Effector CD8-positive, alpha-beta T cell (primary cell): ENCODE results near the gene DKKL1.
"Not testable (repeated sequence)": the region's sequence is repeated elsewhere in the genome, so short reads cannot be mapped to it uniquely, and the experiment has no call there.

Experiments
- DNase-seq: peaks from one replicate; lab custom pipeline; 2025; lab: John Stamatoyannopoulos, UW
- total RNA-seq, 4 experiments: gene quantifications; one replicate each; lab custom pipeline; 2026; lab: John Stamatoyannopoulos, UW

The DKKL1 gene
- total RNA-seq: 0 reads per million in 4 experiments

DNA sequence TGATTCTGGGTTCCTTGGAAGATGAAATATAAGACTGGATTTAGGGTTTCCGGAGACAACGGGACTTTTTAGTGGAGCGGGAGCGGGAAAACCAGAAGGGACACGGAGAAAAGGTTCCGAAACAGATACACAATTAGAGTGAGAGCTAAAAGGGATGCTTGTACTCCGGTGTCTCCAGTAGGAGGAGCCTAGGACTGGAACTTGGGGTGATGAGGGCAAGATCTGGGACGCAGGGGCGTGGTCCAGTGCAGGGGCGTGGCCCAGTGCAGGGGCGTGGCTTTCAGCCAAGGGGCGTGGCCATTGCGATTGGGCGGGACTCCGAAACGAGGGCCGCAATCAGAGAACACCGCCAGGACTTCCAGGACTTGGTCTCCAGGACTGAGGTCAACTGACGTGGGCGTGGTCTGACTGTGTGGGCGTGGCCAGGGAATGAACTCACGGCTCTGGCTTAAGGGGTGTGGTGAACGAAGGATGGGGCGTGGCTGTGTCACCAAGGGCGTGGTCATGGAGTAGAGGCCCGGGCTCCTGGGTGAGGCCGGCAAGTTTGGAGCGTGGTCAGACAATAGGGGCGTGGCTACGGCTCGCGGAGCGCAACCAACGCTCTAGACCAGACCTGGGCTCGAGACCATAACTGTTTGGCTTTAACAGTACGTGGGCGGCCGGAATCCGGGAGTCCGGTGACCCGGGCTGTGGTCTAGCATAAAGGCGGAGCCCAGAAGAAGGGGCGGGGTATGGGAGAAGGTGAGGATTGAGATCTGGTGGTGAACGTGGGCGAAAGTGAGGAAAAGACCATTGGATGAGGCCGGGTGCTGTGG, at the start of gene DKKL1:
DKKL1 (plus strand) TSS at position 610 of the 815 bp plus-strand sequence; CDS start at position 732, 122 bp downstream.
- DNase-seq: peak; percentile 51

DNA sequence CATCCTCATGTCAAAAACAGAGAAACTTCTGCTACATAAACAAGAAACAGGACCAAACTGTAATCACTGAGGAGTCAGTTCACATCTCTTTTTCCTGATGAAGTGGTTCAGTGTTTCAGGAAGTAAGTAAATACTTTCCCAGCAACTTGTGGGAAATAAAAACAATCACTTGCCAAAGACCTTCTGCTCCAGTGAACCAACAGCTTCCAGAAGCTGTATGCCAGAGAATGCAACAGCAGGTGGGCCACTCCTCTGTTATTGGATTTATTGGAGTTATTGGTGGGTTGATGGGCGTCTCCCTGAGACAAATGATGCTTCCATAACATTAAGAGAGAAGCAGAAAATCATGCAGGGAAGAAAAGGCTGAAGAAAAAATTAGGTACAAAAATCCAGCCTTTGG, 48.6 kb upstream of the DKKL1 start:
- DNase-seq: no peak

DNA sequence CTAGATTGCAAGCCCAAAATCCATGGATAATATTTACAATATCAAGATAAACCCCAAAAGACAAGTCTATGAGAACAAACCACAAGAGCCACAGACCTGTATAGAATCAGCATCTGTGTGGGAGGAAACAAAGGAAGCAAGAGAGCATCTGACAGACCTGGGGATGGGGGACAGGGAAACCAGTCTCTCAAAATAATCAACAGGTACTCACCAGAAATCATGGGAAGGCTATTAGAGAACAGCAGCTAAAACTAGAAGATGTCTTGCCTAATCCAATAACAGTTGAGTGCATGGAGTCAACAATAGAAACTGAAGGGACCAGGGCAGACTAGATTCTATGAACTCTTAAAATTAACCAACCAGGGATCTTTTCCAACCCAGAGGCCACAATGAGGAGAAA, 47.4 kb upstream of the DKKL1 start:
- no peak for DNase-seq

DNA sequence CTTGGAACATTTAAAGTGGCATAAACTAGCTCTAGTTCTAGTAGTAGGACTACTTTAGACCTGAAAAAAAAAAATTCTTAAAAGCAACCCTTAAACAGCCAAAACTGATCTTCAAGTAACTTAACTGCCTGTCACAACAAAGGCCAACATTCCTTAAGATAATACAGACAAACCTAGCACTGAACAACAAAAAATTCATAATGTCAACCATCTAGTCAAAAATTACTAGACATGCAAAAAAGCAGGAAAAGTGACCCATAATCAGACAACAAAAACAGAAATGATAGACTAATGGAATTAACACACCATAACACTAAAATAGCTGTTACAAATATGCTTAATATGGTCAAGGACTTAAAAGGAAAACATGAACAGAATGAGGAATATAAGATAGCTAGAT, 45.4 kb upstream of the DKKL1 start:
- DNase-seq: no peak

DNA sequence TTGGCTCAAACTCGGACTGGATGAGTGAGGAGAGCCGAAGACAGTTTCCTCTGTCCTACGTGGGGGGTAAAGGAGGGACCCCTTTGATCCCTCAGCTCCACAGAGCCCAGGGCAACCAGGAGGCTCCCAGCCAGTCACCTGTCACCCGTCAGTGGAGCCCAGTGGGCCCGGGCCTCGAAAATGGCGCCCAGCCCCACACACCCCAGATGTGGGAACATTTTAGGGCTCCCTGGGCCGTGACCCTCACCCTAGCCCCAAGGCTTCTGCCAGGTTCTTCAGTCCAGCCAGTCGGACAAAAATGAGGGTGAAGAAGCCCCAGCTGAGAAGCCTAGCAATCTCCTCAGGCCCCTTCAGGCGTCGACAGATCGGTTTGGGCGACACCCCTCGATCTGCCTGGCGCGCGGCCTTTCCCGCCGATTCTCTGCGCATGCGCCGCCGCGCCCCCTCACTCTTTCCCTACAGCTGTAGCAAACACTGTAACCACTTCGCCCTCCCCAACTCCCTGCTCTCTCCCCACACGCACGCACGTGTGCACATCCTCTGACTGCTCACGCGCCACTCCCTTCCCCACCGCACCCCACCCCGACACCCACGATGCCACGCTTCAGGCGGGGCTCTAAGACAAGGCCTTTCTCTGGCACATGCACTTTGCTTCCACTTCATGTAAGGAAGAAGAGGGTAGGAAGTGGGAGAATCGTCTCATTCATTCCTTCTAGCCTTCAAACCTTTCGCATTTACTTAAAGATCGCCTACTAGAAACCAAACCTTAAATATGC, 38.7 kb upstream of the DKKL1 start, which contains the start of gene SLC6A16:
SLC6A16 (minus strand) TSS at position 391 of the 776 bp plus-strand sequence. CDS start 13,844 bp downstream, outside the sequence.
- no peak for DNase-seq

DNA sequence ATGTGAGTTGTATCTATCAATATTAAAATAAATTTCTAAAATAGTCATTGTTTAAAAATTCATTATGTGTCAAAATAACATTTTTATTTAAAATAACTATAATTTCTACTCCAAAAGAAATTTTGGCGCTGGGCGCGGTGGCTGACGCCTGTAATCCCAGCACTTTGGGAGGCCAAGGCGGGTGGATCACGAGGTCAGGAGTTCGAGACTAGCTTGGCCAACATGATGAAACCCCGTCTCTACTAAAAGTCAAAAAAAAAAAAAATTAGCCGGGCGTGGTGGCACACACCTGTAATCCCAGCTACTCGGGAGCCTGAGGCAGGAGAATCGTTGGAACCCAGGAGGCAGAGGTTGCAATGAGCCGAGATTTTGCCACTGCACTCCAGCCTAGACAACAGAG, 37.9 kb upstream of the DKKL1 start:
- not testable (repeated sequence) for DNase-seq

DNA sequence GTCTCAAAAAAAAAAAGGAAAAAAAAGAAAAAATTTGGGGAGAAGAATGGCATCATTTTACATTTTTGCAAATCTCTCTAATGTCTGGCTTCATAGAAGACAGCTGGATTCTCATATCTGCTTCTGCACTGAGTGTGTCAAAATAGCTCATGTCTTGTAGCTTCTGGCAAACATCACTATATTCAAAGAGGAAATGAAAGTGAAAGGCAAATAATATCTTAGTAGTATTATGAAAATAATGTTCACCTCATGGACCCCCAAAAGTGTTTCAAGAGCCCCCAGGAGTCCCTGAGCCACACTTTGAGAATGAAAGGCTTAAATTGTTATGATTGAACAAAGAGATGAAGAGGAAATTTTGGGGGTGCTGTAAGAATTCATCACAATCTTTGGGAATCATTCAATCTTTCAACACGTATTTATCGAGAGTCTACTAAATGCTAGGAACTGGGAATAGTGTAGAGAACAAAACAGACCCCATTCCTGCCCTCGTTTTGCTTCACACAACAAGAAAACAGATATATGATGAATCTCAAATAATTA, 37.4 kb upstream of the DKKL1 start:
- no peak for DNase-seq

DNA sequence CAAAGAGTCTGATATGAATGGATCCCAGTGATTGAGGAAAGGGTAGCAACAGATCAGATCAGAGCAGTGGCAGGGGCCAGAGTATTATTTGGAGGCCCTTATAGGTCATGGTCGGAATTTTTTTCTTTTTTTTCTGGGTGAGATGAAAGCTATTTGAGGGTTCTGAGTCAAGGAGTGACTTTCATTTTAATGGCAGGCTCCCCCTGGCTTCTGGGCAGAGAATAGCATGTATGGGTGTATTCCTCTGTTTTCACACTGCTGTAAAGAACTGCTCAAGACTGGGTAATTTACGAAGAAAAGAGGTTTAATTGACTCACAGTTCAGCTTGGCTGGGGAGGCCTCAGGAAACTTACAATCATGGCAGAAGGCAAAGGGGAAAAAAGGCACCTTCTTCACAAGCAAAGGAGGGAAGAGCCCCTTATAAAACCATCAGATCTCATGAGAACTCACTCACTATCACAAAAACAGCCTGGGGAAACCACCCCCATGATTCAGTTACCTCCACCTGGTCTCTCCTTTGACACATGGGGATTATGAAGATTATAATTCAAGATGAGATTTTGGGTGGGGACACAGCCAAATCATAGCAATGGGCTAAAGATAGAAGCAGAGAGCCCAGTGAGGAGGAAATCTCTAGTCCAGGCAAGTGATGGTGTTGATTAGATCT, 35.7 kb upstream of the DKKL1 start:
- peak; percentile 10 for DNase-seq

DNA sequence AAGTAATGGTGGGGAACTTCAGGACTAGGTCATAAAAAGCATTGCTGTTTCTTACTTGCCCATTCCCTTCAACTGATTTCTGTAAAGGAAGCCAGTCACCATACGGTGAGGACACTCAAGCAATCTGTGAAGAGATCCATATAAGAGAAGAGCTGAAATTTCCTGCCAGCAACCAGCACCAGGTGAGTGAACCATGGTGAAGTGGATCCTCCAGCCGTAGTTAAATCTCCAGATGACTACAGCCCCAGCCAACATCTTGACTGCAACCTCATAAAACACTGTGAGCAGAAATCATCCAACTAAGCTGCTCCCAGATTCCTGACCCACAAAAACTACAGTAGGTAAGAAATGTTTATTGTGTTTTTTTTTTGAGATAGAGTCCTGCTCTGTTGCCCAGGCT, 34.9 kb upstream of the DKKL1 start:
- DNase-seq: no peak

DNA sequence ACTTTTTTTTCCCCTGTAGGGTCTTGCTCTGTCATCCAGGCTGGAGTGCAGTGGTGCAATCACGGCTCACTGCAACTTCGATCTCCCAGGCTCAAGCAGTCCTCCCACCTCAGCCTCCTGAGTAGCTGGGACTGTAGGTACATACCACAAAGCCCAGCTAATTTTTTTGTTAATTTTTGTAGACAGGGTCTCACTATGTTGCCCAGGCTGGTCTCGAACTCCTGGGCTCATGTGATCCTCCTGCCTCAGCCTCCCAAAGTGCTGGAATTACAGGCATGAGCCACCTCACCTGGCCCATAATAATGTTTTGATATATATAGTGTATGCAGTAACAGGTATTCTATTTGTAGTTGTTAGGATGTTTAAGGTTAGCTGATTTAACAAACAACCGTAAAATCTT, 32.5 kb upstream of the DKKL1 start:
- DNase-seq: not testable (repeated sequence)

DNA sequence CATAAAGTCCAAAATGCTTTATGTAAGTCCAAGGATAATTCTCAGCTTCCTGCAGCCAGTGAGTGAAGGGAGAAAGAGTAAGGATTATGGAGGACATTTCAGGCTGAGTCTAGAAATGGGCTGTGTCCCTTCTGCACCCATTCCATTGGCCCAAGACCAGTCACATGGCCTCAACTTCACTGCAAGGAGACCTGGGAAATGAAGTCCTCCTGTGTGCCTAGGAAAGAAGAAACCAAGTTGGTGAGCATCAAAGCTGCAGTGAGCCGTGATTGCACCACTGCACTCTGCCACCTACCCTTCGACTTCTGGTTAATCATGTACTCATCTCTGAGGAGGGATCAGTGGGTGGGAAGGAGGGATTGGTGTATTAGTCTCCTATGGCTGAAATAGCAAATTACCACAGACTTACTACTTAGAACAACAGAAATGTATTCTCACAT, 32.0 kb upstream of the DKKL1 start:
- DNase-seq: peak; percentile 27

DNA sequence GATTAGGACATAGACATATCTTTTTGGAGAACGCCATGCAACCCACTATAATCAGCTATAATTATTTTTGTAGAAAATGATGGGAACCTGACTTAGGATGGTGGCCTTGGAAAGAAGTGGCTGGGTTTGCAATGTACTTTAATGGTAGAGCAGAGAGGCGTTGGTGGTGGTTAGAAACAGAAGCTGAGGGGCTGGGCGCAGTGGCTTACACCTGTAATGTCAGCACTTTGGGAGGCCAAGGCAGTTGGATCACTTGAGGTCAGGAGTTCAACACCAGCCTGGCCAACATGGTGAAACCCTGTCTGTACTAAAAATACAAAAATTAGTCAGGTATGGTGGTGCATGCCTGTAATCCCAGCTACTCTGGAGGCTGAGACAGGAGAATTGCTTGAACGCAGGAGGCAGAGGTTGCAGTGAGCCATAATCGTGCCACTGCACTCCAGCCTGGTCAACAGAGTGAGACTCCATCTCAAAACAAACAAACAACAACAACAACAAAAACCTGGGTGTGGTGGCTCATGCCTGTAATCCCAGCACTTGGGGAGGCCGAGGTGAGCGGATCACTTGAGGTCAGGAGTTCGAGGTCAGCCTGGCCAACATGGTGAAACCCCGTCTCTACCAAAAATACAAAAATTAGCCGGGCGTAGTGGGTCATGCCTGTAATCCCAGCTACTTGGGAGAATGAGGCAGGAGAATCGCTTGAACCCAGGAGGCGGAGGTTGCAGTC, 30.8 kb upstream of the DKKL1 start:
- not testable (repeated sequence) for DNase-seq

DNA sequence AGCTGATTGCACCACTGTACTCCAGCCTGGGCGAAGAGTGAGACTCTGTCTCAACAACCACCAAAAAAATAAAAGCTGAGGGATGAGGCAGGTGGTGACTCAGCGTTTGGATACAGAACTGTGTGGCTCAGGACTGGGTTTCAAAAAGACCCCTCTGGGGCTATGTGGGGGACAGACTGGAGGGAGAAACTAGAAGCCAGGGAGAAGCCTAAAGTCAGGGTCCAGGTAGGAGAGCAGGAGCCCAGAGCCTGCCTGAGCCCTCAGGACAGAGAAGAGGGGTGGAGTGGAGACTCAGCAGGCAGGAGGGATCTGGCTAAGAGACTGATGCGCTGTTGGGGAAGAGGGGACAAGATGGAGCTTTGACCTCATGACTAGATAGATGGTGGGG, 30.3 kb upstream of the DKKL1 start:
- no peak for DNase-seq

DNA sequence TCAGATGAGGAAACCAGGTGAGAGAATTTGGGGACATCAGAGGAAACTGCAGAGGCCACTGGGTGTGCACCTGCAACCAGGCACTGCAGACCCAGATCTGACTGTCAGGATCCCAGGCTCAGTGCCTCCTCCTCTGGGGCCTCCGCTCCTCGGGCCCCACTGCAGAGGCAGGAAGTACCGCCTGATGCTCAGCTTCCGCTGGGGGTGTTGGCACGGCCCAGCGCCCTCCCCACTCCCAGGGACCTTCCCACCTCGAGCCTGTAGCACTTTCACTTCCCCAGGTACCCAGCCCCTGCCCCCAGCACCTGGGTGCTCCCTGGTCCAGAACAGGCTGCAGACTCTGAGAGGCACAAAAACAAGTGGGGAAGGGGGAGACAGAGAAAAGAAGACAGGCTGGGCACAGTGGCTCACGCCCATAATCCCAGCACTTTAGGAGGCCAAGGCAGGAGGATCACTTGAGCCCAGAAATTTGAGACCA, 29.8 kb upstream of the DKKL1 start:
- DNase-seq: peak; percentile 52

DNA sequence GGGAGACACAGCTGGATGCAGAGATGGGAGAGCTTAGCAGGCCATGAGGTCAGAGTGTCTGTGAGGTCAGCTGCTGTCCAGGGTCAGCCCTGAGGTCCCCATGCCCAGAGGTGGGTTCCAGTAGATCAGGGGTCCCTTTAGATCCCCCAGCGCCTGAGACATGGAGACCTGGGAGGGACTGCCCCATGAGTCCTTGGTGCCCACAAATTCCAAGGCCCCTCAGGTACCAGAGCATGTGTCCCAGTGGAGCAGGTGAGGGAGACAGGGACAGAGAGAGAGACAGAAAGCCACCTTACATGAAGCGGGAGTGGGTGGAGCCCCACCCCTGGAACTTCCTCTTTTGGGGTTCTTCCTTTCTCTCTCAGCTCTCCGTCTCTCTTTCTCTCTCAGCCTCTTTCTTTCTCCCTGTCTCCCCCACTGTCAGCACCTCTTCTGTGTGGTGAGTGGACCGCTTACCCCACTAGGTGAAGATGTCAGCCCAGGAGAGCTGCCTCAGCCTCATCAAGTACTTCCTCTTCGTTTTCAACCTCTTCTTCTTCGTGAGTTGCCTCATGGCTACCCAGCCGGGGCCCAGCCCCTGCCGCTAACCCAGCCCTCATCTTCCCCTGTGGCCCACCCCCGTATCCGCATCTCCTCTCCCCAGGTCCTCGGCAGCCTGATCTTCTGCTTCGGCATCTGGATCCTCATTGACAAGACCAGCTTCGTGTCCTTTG, 28.4 kb upstream of the DKKL1 start, which contains the start of gene CD37:
CD37 (plus strand) TSS at position 336 of the 713 bp plus-strand sequence; CDS start at position 471, 135 bp downstream.
- DNase-seq: peak; percentile 29

DNA sequence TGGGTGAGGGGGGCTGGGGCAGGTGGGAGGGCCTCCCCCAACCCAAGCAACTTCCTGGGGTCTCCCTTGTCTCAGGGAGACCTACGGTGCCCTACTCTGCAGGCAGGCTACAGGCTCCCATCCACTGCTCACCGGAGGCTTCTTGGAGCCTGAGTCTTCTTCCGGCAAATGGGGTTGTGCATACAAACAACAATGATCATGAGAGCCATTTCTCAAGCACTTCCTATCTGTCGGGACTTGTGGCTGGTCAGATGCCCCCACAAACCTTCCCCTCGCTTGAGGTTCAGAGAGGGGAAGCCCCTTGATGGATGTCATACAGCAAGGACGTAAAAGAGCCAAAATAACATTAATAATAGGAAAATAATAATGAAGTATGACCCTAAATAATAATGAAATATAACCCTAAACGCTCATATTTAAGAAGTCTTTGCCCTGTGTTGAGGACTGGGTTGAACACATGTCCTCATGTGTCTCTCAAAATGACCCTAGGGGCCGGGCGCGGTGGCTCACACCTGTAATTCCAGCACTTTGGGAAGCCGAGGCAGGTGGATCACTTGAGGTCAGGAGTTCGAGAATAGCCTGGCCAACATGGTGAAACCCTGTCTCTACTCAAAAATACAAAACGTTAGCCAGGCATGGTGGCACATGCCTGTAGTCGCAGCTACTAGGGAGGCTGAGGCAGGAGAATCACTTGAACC, 27.7 kb upstream of the DKKL1 start:
- no peak for DNase-seq

DNA sequence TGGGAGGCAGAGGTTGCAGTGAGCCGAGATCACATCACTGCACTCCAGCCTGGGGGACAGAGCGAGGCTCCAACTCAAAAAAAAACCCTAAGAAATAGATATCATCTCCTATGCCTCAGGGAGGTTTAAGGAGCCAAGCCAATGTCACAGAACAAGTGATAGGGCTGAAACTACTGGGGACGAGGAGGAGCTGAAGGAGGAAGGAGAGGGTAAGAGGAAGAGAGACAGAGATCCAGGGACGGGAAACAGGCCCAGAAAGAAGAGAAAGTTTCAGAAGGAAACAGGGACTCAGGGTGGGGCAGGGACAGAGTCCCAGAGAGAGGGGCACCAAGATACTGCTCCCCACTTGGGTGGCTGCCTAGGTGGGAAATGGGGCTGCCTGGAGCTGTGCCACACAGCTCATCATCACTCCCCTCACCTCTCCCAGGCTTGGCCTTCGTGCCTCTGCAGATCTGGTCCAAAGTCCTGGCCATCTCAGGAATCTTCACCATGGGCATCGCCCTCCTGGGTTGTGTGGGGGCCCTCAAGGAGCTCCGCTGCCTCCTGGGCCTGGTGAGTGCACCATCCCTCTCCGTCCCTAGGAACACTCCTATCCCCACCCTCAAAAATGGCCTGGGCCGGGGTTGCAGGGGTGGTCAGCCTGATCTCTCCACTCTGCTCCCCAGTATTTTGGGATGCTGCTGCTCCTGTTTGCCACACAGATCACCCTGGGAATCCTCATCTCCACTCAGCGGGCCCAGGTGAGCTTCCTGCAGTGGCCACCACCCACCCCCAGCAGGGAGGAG, 27.0 kb upstream of the DKKL1 start:
- DNase-seq: no peak

DNA sequence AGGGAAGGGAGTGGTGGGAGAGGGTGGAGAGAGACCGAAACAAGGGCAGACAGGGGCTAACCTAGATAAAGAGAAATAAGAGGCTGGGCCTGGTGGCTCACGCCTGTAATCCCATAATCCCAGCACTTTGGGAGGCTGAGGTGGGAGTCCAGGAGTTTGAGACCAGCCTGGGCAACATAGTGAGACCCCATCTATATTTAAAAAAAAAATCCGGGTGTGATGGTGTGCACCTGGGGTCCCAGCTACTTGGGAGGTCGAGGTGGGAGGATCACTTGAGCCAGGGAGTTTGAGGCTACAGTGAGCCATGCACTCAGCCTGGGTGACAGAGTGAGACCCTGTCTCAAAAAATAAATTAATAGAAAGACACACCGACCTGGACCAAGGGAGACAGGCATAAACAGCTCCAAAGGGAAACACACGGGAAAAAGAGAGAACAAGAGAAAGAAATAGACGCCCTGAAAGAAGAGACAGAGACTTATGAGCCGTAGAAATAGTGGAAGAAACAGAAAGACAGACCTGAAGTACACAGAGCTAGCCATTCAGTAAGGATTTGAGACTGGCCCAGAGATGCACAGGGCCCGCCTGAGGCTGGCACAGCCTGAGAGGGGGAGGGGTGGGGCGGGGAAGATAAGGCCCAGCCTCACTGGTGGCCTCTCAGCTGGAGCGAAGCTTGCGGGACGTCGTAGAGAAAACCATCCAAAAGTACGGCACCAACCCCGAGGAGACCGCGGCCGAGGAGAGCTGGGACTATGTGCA, 26.2 kb upstream of the DKKL1 start:
- DNase-seq: no peak
